G401.6 (cell line): ENCODE data around the gene TDRD12.
"Not testable (repeated sequence)": the region's sequence is repeated elsewhere in the genome, so short reads cannot be mapped to it uniquely, and the experiment has no call there.

Experiments used
- FAIRE-seq: peaks from 2 replicates; lab custom pipeline; 2012; peaks lifted over from hg19 to GRCh38; lab: Jason Lieb, UNC

Gene TDRD12

DNA sequence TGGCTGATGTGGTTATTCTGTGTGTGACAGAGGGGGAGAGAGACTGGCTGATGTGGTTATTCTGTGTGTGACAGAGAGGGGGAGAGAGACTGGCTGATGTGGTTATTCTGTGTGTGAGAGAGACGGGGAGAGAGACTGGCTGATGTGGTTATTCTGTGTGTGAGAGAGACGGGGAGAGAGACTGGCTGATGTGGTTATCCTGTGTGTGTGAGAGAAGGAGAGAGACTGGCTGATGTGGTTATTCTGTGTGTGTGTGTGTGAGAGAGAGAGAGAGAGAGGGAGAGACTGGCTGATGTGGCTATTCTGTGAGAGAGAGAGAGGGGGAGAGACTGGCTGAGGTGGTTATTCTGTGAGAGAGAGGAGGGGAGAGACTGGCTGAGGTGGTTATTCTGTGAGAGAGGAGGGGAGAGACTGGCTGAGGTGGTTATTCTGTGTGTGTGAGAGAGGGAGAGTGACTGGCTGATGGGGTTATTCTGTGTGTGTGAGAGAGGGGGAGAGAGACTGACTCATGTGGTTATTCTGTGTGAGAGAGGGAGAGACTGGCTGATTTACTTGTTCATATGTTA lies 27.1 kb downstream of the TDRD12 start:
- FAIRE-seq: not testable (repeated sequence)

GRCh38 chr19:32748497-32748896 lies 28.9 kb downstream of the TDRD12 start:
- no peak for FAIRE-seq

DNA sequence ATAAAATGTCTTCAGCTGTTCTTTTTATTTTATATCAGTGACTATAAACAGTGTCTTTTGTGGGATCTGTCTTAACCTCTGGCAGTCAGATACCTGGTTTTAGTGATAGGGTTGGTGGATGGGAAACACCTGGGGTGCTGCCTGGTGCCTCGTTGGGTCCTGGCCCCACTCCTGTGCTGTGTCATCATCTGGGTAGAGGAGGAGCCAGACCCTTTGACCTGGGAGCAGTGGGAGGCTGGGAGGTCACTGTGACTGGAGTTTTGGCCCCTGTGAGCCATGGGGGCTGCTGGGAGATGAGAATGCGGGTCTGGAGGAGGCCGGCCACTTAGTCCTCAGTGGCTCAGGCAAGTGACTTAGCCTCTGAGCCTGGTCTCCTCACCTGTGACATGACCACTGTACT lies 29.4 kb downstream of the TDRD12 start:
- no peak for FAIRE-seq

GRCh38 chr19:32749361-32749760 lies 29.8 kb downstream of the TDRD12 start:
- no peak for FAIRE-seq

- FAIRE-seq: no peak
These were observed 31.0 kb downstream of the TDRD12 start for GRCh38 chr19:32750441-32751055.

DNA sequence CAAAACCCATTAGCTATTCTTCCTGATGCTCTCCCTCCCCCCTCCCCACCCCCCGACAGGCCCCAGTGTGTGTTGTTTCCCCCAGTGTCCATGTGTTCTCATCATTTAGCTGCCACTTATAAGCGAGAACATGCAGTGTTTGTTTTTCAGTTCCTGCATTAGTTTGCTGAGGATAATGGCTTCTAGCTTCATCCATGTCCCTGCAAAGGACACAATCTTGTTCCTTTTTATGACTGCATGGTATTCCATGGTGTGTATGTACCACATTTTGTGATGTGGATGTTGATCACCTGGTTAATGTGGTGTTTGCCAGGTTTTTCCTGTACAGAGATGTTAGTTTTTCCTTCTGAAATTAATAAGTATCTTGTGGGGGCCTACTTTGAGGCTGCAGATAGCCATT lies 31.5 kb downstream of the TDRD12 start:
- FAIRE-seq: no peak

DNA sequence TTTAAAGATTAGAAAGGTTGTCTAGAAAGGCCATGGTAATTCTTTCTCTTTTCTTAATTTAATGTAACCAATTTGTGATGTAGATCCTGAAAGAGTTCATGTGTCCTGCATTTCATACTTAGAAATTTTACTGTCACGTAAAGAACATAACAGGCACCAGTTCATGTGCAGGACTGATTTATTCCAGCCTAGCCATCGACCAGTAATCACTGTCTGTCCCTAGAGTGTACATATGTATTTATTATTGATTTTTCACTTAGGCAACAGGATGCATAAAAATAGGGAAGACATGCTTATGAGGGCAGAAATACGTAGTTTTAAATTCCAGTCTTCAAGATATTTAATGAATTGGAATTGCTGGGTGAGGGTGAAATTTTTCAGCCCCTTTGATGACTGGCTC lies 37.6 kb downstream of the TDRD12 start:
- no peak for FAIRE-seq

DNA sequence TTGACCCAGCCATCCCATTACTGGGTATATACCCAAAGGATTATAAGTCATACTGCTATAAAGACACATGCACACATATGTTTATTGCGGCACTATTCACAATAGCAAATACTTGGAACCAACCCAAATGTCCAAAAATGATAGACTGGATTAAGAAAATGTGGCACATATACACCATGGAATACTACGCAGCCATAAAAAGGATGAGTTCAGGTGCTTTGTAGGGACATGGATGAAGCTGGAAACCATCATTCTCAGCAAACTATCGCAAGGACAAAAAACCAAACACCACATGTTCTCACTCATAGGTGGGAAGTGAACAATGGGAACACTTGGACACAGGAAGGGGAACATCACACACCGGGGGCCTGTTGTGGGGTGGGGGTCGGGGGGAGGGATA lies 45.8 kb downstream of the TDRD12 start:
- FAIRE-seq: not testable (repeated sequence)

DNA sequence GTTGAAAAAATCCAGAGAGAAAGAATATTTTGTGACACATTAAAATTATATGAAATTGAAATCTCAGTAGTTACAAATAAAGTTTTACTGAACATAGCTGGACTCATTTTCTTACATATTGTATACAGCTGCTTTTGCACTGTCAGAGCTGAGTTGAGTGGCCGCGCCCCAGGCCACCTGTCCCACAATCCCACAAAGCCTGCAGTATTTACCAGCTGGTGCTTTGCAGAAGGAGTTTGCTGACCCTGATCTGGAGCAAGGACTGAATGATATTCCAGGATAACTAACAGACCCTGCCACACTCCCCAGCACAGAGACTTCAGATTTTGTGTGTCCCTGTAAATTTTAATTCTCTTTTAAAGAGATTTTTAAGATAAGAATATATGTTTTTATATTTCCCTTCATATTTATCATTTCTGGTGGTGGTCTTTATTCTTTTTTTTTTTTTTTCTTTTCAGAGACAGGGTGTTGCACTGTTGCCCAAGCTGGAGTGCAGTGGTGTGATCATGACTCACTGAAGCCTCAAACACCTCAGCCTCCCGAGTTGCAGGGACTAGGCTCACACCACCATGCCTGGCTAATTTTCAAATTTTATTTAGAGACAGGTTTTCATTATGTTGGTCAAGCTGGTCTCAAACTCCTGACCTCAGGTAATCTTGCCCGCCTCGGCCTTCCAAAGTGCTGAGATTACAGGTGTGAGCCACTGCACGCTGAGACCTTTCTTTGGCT lies 48.5 kb downstream of the TDRD12 start:
- no peak for FAIRE-seq

- FAIRE-seq: no peak
These were observed 52.0 kb downstream of the TDRD12 start for GRCh38 chr19:32771596-32771995.

DNA sequence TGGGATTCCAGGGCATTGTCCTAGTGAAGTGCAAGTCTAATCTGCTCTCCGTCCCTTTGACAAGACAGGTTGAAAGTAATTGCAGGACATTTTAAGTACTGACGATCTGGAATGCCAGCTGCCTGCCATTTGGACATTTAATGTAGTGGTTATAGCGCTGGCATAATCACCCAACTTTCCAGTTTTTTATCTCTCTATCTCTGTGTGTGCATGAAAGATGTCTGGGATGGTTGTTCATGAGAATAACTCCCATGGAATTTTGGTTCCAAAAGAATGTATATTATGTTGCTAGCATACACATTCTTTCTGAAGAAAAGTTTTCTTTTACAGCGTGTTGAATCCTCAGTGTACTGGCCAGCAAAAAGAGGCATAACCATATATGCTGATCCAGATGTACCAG lies 53.6 kb downstream of the TDRD12 start:
- FAIRE-seq: no peak

DNA sequence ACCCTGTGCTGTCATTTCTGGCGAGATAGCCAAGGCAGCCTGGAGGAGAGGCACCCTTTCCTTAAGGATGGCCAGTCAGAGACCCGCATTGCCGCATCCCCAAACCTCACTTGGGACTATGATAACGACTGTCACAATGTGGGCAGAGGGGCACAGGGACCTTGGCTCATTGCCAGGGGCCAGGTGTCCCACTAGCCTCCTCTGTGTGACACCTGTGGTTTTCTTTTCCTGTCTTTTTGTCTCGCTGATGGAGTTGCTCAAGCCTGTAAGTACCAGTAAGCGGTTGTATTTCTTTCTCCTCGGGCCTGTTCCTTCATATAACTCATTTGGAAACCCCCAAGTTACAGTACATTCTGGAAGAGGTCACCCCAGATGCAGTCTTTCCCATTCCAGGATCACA lies 59.5 kb downstream of the TDRD12 start:
- no peak for FAIRE-seq

DNA sequence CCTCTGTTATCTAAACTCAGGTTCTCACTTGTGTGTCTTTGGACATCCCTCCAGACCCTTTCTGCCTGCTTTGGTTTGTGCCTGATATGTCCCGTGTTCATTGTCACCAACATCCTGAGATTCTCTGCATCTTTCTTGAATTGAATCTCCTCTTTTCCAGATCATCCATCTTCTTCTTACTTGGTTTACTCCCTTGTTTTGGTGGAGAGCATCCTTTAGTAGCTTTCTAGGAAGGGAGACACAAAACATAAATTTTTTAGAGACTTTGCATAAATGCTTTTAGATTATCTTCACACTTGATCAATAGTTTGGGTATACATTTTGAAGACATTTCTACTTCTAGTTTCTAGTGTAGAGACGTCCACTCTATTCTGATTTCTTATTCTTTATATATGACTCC lies 61.7 kb downstream of the TDRD12 start:
- FAIRE-seq: no peak

- not testable (repeated sequence) for FAIRE-seq
These were observed 62.5 kb downstream of the TDRD12 start for GRCh38 chr19:32782089-32782488.

DNA sequence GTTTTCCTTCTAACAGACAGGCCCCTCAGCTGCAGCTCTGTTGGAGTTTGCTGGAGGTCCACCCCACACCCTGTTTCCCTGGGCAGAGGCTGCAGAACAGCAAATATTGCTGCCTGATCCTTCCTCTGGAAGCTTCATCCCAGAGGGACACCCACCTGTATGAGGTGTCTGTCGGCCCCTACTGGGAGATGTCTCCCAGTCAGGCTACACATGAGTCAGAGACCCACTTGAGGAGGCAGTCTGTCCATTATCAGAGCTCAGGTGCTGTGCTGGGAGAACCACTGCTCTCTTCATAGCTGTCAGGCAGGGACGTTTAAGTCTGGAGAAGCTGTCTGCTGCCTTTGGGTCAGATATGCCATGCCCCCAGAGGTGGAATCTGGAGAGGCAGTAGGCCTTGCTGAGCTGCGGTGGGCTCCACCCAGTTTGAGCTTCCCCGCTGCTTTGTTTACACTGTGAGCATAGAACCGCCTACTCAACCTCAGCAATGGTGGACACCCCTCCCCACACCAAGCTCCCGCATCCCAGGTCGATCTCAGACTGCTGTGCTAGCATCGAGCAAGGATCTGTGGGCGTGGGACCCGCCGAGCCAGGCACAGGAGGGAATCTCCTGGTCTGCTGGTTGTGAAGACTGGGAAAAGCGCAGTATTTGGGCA lies 67.7 kb downstream of the TDRD12 start:
- not testable (repeated sequence) for FAIRE-seq

DNA sequence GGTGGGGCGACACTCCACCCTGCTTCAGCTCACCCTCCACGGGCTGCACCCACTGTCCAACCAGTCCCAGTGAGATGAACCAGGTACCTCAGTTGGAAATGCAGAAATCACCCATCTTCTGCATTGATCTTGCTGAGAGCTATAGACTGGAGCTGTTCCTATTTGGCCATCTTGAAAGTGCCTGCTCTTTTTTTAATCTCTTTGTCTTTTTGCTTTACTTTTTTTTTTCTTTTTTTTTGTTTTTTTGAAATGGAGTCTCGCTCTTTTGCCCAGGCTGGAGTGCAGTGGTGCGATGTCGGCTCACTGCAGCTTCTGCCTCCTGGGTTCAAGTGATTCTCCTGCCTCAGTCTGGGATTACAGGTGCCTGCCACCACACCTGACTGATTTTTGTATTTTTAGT lies 68.3 kb downstream of the TDRD12 start:
- not testable (repeated sequence) for FAIRE-seq

- FAIRE-seq: no peak
These were observed 69.9 kb downstream of the TDRD12 start for GRCh38 chr19:32789429-32789828.

- no peak for FAIRE-seq
These were observed 78.6 kb downstream of the TDRD12 start for GRCh38 chr19:32798201-32798600.

DNA sequence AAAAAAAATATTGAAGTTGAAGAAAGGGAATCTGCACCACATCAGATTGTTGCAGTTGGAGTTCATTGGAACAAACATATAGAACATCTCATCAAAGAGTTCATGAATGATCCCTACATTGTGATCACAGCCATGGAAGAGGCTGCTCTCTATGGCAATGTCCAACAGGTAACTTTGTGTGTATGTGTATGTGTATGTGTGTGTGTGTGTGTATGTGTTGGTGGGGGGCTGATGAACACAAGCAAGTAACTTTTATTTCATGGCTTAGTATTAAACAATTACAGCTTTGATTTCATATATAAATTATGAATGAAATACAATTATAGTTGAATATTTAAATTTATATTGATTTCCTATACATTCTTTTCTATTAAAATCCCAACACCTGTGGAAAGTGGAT lies 80.6 kb downstream of the TDRD12 start:
- FAIRE-seq: no peak

DNA sequence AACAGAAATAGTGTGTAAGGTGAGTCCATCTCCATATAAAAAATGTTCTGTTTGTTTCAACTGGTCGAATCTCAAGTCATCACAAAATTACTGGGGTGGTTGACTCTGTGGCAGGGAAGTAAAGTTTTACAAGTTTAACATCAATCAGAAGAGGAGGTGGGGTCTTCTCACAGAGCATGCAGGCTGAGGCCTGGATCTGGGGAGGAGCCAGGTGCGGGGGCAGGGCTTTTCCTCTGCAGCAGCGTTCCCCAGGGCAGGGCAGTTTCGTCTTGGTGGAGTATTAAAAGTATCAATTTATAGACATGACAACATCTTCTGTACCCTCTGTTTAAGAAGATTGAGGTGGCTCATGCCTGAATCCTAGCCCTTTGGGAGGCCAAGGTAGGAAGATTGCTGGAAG lies 81.2 kb downstream of the TDRD12 start:
- FAIRE-seq: no peak

DNA sequence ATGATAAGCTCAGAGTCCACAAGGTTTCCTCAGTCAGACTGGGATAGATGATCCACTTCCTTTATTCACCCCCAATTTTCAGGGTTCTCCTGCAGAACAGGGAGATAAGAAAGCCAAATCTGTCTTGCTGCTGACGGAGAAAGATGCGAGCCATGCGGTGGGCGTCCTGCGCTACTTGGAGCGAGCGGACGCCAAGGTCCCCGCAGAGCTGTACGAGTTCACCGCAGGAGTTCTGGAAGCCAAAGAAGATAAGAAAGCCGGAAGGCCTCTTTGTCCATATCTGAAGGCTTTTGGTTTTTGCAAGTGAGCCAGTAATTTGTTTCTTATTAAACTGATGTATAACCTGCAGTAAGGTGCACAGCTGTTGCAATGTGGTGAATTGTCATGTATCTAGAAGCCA lies 83.3 kb downstream of the TDRD12 start:
- FAIRE-seq: no peak

DNA sequence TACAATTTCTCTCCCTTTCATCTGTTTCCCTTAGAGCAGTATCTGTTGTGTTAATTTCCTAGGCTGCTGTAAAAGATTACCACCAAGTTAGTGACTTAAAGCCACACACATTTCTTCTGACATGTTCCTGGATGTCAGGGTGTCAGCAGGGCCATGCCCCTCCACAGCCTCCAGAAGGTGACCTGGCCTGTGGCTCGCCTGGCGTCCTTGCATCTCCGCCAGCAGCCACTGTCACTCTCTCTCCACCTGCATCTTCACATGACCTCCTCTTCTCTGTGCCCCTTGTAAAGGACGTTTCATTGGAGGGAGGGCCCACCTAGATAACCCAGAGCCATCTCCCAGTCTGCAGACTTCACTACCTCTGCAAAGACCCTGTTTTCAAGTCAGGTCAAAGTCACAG lies 88.7 kb downstream of the TDRD12 start:
- FAIRE-seq: no peak

DNA sequence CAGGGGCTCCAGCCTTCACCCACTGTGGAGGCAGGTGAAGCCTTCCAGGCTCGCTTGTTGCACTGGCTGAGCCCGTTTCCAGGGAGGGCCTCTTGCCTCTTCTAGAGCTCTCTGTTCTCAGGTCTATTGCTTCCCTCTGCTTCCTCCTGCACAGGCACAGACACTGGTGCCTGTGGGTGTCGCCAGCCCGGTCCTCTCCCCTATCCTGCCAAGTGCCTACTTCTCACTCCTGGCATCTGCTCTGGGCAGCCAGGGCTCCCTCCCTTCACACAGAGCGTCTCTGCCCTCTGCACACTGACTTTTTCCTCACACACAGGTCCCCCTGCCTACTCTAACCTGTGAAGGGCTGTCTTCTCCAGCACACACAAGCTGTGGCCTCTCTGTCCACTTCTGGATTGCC lies 89.7 kb downstream of the TDRD12 start:
- no peak for FAIRE-seq
